HG03280 (cell line): ENCODE data around the gene ZNF322.
A peak's percentile ranks its signal among the peaks of the same experiment; 100 is the strongest.

Experiments used
- ATAC-seq: cut with Tn5 transposase; IDR thresholded peaks from one replicate; pipeline ENCODE4 v1.9.1; 2021; ENCODE audit warnings: mild to moderate bottlenecking, moderate library complexity; ENCODE audit not compliant: unreplicated experiment

ZNF322 gene

GRCh38 chr6:26613689-26614683, 45.6 kb downstream of the ZNF322 start:
- ATAC-seq: no peak

- no peak for ATAC-seq
Observed at GRCh38 chr6:26613201-26613600, 46.3 kb downstream of the ZNF322 start.

GRCh38 chr6:26611599-26611998, 47.9 kb downstream of the ZNF322 start:
- ATAC-seq: no peak

- ATAC-seq: no peak
Observed at GRCh38 chr6:26609463-26609862, 50.1 kb downstream of the ZNF322 start.

GRCh38 chr6:26607434-26608230, 51.9 kb downstream of the ZNF322 start:
- peak; percentile 89 for ATAC-seq

GRCh38 chr6:26604797-26605196, 54.7 kb downstream of the ZNF322 start:
- ATAC-seq: no peak

GRCh38 chr6:26604026-26604425, 55.5 kb downstream of the ZNF322 start:
- ATAC-seq: no peak

- ATAC-seq: no peak
Observed at GRCh38 chr6:26602262-26602661, 57.3 kb downstream of the ZNF322 start.

- no peak for ATAC-seq
Observed at GRCh38 chr6:26600759-26601158, 58.8 kb downstream of the ZNF322 start.

- ATAC-seq: no peak
Observed at GRCh38 chr6:26599591-26599990, 60.0 kb downstream of the ZNF322 start.

- ATAC-seq: no peak
Observed at GRCh38 chr6:26599134-26599533, 60.4 kb downstream of the ZNF322 start.

- no peak for ATAC-seq
Observed at GRCh38 chr6:26598267-26598666, 61.3 kb downstream of the ZNF322 start.

- ATAC-seq: no peak
Observed at GRCh38 chr6:26597821-26598220, 61.7 kb downstream of the ZNF322 start.

- ATAC-seq: no peak
Observed at GRCh38 chr6:26597389-26597766, 62.2 kb downstream of the ZNF322 start.

- ATAC-seq: peak; percentile 78
Observed at GRCh38 chr6:26596579-26597388, 62.8 kb downstream of the ZNF322 start, which contains the start of gene ABT1. Gene ABT1 (plus strand): TSS chr6:26596953. CDS start chr6:26596983, 30 bp downstream.

- ATAC-seq: peak; percentile 53
Observed at GRCh38 chr6:26595669-26596269, 63.8 kb downstream of the ZNF322 start.

GRCh38 chr6:26594730-26595632, 64.6 kb downstream of the ZNF322 start:
- ATAC-seq: no peak

GRCh38 chr6:26594131-26594498, 65.4 kb downstream of the ZNF322 start:
- no peak for ATAC-seq
